GM12891 (cell line): ENCODE measurements around the gene SDK1.

Experiments used
- POLR2A ChIP-seq: IDR thresholded peaks from 2 replicates; pipeline ENCODE4 v1.6.1; 2011; ENCODE audit warnings: low read depth, low read length, control low read depth
- POLR2AphosphoS5 ChIP-seq: IDR thresholded peaks from 2 replicates; pipeline ENCODE4 v1.6.1; 2011; ENCODE audit warnings: low read depth, low read length, control low read depth
- TAF1 ChIP-seq: IDR thresholded peaks from 2 replicates; pipeline ENCODE4 v1.6.1; 2011; ENCODE audit warnings: low read depth, low read length, control low read depth

DNA sequence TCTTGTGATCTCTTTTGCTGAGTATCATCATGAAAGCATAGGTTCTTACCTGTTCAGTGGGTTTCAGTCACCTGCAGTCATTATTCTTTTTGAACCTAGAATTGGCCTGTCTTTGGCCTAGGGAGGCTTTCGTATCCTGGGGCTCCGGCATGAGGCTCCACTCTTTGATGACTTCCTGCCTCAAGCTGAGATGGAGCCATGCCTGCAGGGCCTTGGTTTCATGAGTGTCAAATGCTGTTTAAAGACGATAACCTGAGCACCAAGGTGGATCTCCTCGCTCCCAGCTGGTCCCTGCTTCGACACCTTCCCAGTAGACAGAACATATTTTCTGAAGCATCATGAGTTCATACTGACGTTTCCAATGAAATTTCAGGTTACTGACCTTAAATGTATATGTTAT, 783.2 kb downstream of the SDK1 start:
- TF ChIP-seq POLR2AphosphoS5 (no peak), POLR2A (no peak), TAF1 (no peak)
